Measurements from ENCODE around the gene HNF4A. TPM values are rescaled to one million over a fixed set of nuclear protein-coding genes. Genes with fewer than 3 reads are reported as not detected.

HNF4A gene
- not detected in 2 replicates for total RNA-seq

DNA sequence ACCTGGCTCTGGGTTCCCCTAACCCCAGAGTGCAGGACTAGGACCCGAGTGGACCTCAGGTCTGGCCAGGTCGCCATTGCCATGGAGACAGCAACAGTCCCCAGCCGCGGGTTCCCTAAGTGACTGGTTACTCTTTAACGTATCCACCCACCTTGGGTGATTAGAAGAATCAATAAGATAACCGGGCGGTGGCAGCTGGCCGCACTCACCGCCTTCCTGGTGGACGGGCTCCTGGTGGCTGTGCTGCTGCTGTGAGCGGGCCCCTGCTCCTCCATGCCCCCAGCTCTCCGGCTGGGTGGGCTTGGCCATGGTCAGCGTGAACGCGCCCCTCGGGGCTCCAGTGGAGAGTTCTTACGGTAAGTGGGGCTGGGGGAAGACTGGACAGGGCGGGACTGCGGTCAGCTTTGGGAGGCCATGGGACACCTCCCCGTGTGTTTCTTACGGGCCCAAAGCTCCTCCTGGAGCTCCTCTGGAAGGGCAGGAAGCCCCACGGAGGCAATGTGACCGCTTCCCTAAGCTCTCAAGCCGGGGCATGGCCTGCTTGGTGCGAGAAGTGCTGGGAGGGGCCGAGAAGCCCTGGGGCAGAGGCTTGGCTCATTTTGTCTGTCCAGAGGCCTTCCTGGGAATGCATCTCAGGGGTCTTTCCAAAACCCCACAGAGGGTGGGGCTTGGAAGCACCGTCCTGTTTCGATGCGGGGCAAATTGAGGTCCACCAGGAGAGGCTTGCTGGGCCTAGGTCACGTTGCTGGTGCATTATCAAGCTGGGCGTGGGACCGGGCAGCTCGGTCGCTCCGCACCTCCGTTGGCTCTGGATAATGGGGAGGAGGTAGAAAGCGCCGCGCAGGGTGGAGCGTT, at the start of gene HNF4A:
HNF4A (plus strand) TSS at position 202 of the 855 bp plus-strand sequence; CDS start at position 308, 106 bp downstream.

DNA sequence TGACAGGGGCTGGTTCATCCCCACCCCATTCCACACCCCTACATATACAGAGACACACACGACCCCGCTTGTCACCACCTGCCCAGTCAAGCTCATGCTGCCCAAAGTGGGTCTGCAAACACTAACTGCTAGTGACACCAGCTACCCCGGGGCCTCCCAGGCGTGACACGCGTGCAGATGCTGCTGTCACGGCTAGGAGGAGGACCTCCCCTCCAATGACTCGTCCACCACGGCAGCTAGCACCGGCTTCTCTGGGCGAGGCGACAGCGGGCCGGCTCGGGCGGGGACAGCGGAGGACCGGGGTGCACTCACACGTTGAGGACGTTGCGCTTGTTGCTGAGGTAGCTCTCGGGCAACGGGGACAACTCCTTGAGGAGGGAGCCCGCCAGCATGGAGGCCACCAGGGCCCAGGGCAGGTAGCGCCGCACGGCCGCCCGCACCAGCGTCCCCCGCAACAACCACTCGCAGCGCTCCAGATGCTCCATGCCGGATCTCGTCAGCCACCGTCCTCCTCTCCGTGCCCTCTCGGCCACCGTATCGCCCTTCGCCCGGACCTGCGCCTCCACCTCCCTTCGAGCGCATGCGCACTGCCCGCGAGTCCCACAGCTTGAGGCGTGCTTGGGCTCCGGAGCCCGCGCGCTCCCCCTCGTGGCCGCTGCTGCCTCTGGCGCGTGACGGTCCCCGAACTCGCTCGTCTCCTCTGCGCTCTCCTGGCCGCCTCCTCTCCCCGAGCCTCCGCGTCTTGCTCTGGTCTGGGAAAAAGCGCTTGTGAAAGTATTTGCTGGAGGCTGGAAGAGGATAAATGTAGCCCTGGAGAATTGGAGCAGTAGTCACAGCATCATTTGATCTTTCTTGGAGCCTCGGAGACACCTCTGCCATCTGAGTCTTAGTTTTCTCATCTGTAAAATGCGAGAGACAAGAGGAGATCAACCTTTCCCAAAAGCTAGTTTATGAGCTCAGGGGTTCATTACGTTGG, 44.5 kb upstream of the HNF4A start, which contains the start of gene FITM2:
FITM2 (minus strand) TSS at position 539 of the 976 bp plus-strand sequence; CDS start at position 485, 54 bp downstream.

DNA sequence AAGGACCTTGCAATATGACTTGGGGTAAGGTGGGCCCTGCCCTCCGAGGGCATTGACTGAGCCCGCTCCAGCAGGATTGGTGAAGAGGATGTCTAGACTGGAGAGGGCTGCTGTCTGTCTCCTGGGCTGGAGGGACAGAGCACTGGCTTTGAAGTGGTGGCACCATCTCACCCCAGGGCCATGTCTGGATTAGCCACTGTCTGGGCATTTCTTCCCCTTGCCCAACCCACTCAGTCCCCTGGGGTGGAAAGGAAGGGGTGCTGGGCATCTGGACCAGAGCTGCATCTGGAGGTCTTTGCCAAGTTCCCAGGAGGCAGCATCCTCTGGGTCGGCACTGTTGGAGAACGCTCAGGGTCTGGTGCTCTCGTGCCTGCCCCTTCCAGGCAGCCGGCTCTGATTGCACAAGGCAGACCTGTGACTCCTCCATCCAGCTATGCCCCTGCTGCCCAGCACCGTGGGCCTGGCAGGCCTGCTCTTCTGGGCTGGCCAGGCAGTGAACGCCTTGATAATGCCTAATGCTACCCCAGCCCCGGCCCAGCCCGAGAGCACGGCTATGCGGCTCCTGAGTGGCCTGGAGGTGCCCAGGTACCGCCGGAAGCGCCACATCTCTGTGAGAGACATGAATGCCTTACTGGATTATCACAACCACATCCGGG, 18.6 kb upstream of the HNF4A start, which contains the start of gene R3HDML:
R3HDML (plus strand) TSS at position 319 of the 656 bp plus-strand sequence; CDS start at position 434, 115 bp downstream.

DNA sequence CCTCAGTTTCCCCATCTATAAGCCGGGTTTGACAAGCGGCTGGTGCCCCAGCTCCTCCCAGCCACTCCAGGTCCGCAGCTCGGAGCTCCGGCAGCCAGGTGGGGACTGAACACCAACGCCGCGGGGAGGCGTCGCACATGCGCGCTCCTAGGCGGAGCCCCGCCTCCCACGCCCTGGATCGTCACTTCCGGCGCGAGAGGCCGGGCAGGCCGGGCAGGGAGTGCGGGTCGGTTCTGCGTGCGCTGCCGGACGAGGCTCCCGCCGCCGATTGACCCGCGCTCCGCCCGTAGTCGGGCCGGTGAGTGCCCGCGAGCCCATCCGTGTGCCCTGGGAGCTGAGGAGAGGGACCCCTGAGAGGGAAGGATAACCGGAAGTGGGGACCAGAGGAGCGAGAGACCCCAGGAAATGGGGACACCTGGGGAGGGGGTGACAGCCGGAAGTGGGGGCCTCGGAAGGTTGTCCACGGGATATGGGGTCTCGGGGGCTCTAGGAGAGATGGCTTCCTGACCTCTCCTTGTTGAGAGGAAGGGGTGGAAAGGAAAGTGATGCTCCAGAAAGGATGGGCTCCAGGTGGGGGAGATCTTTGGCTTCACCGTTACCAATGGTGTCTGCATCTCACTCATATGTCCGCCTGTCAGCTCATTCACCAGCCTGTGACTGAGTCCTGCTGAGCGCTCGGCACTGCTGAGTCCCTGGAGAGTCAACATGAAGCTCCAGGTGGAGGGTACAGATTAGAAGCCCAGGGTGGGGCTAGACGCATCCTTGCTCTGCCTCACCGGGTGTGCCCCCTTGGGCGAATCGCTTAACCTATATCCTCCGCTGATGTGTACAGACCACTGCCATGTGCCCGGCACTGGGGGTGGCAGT, 120.4 kb downstream of the HNF4A start, which contains the start of gene TTPAL:
TTPAL (plus strand) TSS at position 181 of the 867 bp plus-strand sequence. CDS start 4,126 bp downstream, outside the sequence.

Other genes starting within 250 kb of the HNF4A start
- 0.25 TPM in 1 of 2 replicates, not detected in the other for gene JPH2, start 168.5 kb upstream of the HNF4A start, total RNA-seq
- gene OSER1, start 144.9 kb upstream of the HNF4A start, total RNA-seq: 38.2 and 39.1 TPM in 2 replicates
- gene GDAP1L1, start 108.4 kb upstream of the HNF4A start, total RNA-seq: 0.44 TPM in 1 of 2 replicates, not detected in the other
- gene FITM2, start 44.5 kb upstream of the HNF4A start, total RNA-seq: 7.1 and 7.6 TPM in 2 replicates
- not detected in 2 replicates for gene R3HDML, start 18.7 kb upstream of the HNF4A start, total RNA-seq
- 22.5 and 22.6 TPM in 2 replicates for gene TTPAL, start 120.2 kb downstream of the HNF4A start, total RNA-seq
- gene SERINC3, start 166.4 kb downstream of the HNF4A start, total RNA-seq: 74.1 and 74.2 TPM in 2 replicates
- 75.7 and 77.6 TPM in 2 replicates for gene PKIG, start 226.9 kb downstream of the HNF4A start, total RNA-seq

Data from cardiac ventricle fibroblast (primary cell).